Esophagus muscularis mucosa (tissue), 4 donors: ENCODE data around the gene ADAMTS18.

Experiments
- CTCF ChIP-seq, 3 experiments: fragments of 200-600 bp in 2 of 3; fragments of 450-650 bp in 1 of 3; sonication (generic) in 2 of 3; IDR thresholded peaks; one replicate each; pipeline ENCODE4 v1.5.1; 2017 to 2019; ENCODE audit warnings: antibody characterized with exemption in 3 of 3, mild to moderate bottlenecking in 2 of 3, moderate library complexity in 1 of 3
- EP300 ChIP-seq: sonication (generic); formaldehyde crosslinking; IDR thresholded peaks from one replicate; pipeline ENCODE4 v1.6.1; 2017; ENCODE audit warnings: antibody characterized with exemption
- POLR2A ChIP-seq: fragments of 450-650 bp; IDR thresholded peaks from one replicate; pipeline ENCODE4 v1.6.1; 2017; ENCODE audit warnings: antibody characterized with exemption, moderate library complexity, mild to moderate bottlenecking, low read depth
- POLR2AphosphoS5 ChIP-seq, 2 donors: sonication (generic); formaldehyde crosslinking; IDR thresholded peaks; one replicate each; pipeline ENCODE4 v1.6.1; 2017; ENCODE audit warnings: antibody characterized with exemption in 2 of 2

GRCh38 chr16:77233799-77234519, 200.9 kb downstream of the ADAMTS18 start:
- TF ChIP-seq POLR2A: no peak
- TF ChIP-seq POLR2AphosphoS5 (IDR thresholded peaks at IDR 0.05): no peak
- TF ChIP-seq CTCF (IDR thresholded peaks at IDR 0.05): no peak
- no peak for TF ChIP-seq EP300
